HUES6 (cell line): ENCODE results near the gene GH1.

Experiments used
- H3K27ac ChIP-seq: 2 replicates; pipeline ENCODE4 v1.7.0; 2013; ENCODE audit warnings: low read depth, mild to moderate bottlenecking, low read length, inconsistent platforms
- H3K27me3 ChIP-seq: 2 replicates; pipeline ENCODE4 v1.6.1; 2013; ENCODE audit warnings: low read length; ENCODE audit not compliant: control insufficient read depth, insufficient read depth
- H3K36me3 ChIP-seq: 2 replicates; pipeline ENCODE4 v1.6.1; 2013; ENCODE audit warnings: low read length; ENCODE audit not compliant: control insufficient read depth, insufficient read depth
- H3K4me1 ChIP-seq: 2 replicates; pipeline ENCODE4 v1.6.1; 2013; ENCODE audit warnings: low read length; ENCODE audit not compliant: control insufficient read depth, insufficient read depth
- H3K4me3 ChIP-seq: 2 replicates; pipeline ENCODE4 v1.5.1; 2013; ENCODE audit warnings: low read depth, low read length
- H3K9ac ChIP-seq: one replicate; pipeline ENCODE4 v1.6.1; 2013; ENCODE audit warnings: mild to moderate bottlenecking, low read length
- H3K9me3 ChIP-seq: 2 replicates; pipeline ENCODE4 v1.6.1; 2013; ENCODE audit warnings: low read depth, low read length; ENCODE audit not compliant: control insufficient read depth, insufficient read depth

GH1 gene

GRCh38 chr17:63943745-63944144, 25.1 kb upstream of the GH1 start:
- Histone ChIP-seq H3K9me3 (no peaks in the 10 kb centered on the region), H3K27me3 (no peaks in the 10 kb centered on the region), H3K4me3 (no peak overlapping the region), H3K36me3 (peaks cover 14% of the 10 kb centered on the region), H3K9ac (no peak overlapping the region), H3K4me1 (peaks cover 4% of the 10 kb centered on the region), H3K27ac (no peak overlapping the region)

- no peaks in the 10 kb centered on the region for H3K27me3 ChIP-seq
- H3K36me3 ChIP-seq = peaks cover 14% of the 10 kb centered on the region
- H3K9ac ChIP-seq = no peak overlapping the region
- H3K9me3 ChIP-seq = no peaks in the 10 kb centered on the region
- H3K27ac ChIP-seq = no peak overlapping the region
- H3K4me1 ChIP-seq = peaks cover 4% of the 10 kb centered on the region
- no peak overlapping the region for H3K4me3 ChIP-seq
Measured at GRCh38 chr17:63942309-63942985, 23.8 kb upstream of the GH1 start.

- no peak overlapping the region for H3K9ac ChIP-seq
- H3K27me3 ChIP-seq = no peaks in the 10 kb centered on the region
- H3K36me3 ChIP-seq = peaks cover 14% of the 10 kb centered on the region
- no peaks in the 10 kb centered on the region for H3K9me3 ChIP-seq
- H3K4me1 ChIP-seq = peaks cover 4% of the 10 kb centered on the region
- no peak overlapping the region for H3K27ac ChIP-seq
- H3K4me3 ChIP-seq = no peak overlapping the region
Measured at GRCh38 chr17:63941751-63942150, 23.1 kb upstream of the GH1 start.

GRCh38 chr17:63941162-63941561, 22.5 kb upstream of the GH1 start:
- Histone ChIP-seq H3K4me1 (no peaks in the 10 kb centered on the region; the same call in 1 of the 2 replicates), H3K9ac (no peak overlapping the region), H3K36me3 (peaks cover 14% of the 10 kb centered on the region), H3K27ac (no peak overlapping the region), H3K27me3 (no peaks in the 10 kb centered on the region), H3K9me3 (no peaks in the 10 kb centered on the region), H3K4me3 (no peak overlapping the region)

- peaks cover 14% of the 10 kb centered on the region for H3K36me3 ChIP-seq
- H3K9me3 ChIP-seq = no peaks in the 10 kb centered on the region
- H3K27me3 ChIP-seq = no peaks in the 10 kb centered on the region
- no peak overlapping the region for H3K9ac ChIP-seq
- no peak overlapping the region for H3K27ac ChIP-seq
- no peaks in the 10 kb centered on the region for H3K4me1 ChIP-seq
- no peak overlapping the region for H3K4me3 ChIP-seq
Measured at GRCh38 chr17:63940584-63940983, 21.9 kb upstream of the GH1 start.

- H3K4me3 ChIP-seq = no peak overlapping the region
- H3K27me3 ChIP-seq = no peaks in the 10 kb centered on the region
- H3K27ac ChIP-seq = no peak overlapping the region
- no peaks in the 10 kb centered on the region for H3K4me1 ChIP-seq
- peaks cover 14% of the 10 kb centered on the region for H3K36me3 ChIP-seq
- H3K9ac ChIP-seq = no peak overlapping the region
- H3K9me3 ChIP-seq = no peaks in the 10 kb centered on the region
Measured at GRCh38 chr17:63939884-63940283, 21.2 kb upstream of the GH1 start.

GRCh38 chr17:63939401-63939800, 20.8 kb upstream of the GH1 start:
- H3K27ac ChIP-seq = no peak overlapping the region

GRCh38 chr17:63937920-63938319, 19.3 kb upstream of the GH1 start:
- Histone ChIP-seq H3K27ac (no peak overlapping the region), H3K9me3 (no peaks in the 10 kb centered on the region), H3K9ac (no peak overlapping the region), H3K4me1 (no peaks in the 10 kb centered on the region), H3K36me3 (peaks cover 14% of the 10 kb centered on the region), H3K4me3 (no peak overlapping the region), H3K27me3 (no peaks in the 10 kb centered on the region)

More at GRCh38 chr17:63939401-63939800, 20.8 kb upstream of the GH1 start:
- Histone ChIP-seq H3K27me3 (no peaks in the 10 kb centered on the region), H3K4me3 (no peak overlapping the region), H3K4me1 (no peaks in the 10 kb centered on the region), H3K36me3 (peaks cover 14% of the 10 kb centered on the region), H3K9me3 (no peaks in the 10 kb centered on the region), H3K9ac (no peak overlapping the region)

- no peaks in the 10 kb centered on the region for H3K9me3 ChIP-seq
Measured at GRCh38 chr17:63937319-63937718, 18.7 kb upstream of the GH1 start.

GRCh38 chr17:63934183-63935112, 15.8 kb upstream of the GH1 start:
- Histone ChIP-seq H3K27ac (no peak overlapping the region), H3K9ac (no peak overlapping the region), H3K27me3 (no peaks in the 10 kb centered on the region), H3K4me1 (peaks cover 23% of the 10 kb centered on the region), H3K4me3 (no peak overlapping the region), H3K36me3 (no peaks in the 10 kb centered on the region), H3K9me3 (no peaks in the 10 kb centered on the region)

More at GRCh38 chr17:63937319-63937718, 18.7 kb upstream of the GH1 start:
- Histone ChIP-seq H3K9ac (no peak overlapping the region), H3K4me3 (no peak overlapping the region), H3K4me1 (peaks cover 5% of the 10 kb centered on the region), H3K27me3 (no peaks in the 10 kb centered on the region), H3K27ac (no peak overlapping the region), H3K36me3 (peaks cover 8% of the 10 kb centered on the region)

GRCh38 chr17:63933598-63933997, 15.0 kb upstream of the GH1 start:
- Histone ChIP-seq H3K36me3 (no peaks in the 10 kb centered on the region), H3K27ac (no peak overlapping the region), H3K4me3 (no peak overlapping the region), H3K9me3 (no peaks in the 10 kb centered on the region), H3K4me1 (peaks cover 23% of the 10 kb centered on the region), H3K27me3 (no peaks in the 10 kb centered on the region), H3K9ac (no peak overlapping the region)
